HG02610 (cell line): ENCODE measurements around the gene DNAJB11.

Experiments
- ATAC-seq: cut with Tn5 transposase; IDR thresholded peaks from one replicate; pipeline ENCODE4 v1.9.1; 2021; ENCODE audit warnings: mild to moderate bottlenecking, moderate library complexity; ENCODE audit not compliant: unreplicated experiment

Gene DNAJB11

GRCh38 chr3:186594591-186595113, 24.1 kb downstream of the DNAJB11 start:
- no peak for ATAC-seq

GRCh38 chr3:186596568-186597287, 26.2 kb downstream of the DNAJB11 start:
- no peak for ATAC-seq

GRCh38 chr3:186598108-186598784, 27.7 kb downstream of the DNAJB11 start:
- no peak for ATAC-seq

- no peak for ATAC-seq
Observed at GRCh38 chr3:186598794-186599141, 28.2 kb downstream of the DNAJB11 start.

- ATAC-seq: no peak
Observed at GRCh38 chr3:186599142-186599784, 28.7 kb downstream of the DNAJB11 start.

- no peak for ATAC-seq
Observed at GRCh38 chr3:186599785-186600166, 29.3 kb downstream of the DNAJB11 start.

- no peak for ATAC-seq
Observed at GRCh38 chr3:186600896-186601295, 30.4 kb downstream of the DNAJB11 start.

- no peak for ATAC-seq
Observed at GRCh38 chr3:186603159-186603558, 32.6 kb downstream of the DNAJB11 start.

GRCh38 chr3:186605078-186605477, 34.6 kb downstream of the DNAJB11 start:
- no peak for ATAC-seq

GRCh38 chr3:186605561-186606545, 35.3 kb downstream of the DNAJB11 start:
- no peak for ATAC-seq

GRCh38 chr3:186608624-186609215, 38.2 kb downstream of the DNAJB11 start:
- no peak for ATAC-seq

- ATAC-seq: no peak
Observed at GRCh38 chr3:186609247-186609868, 38.8 kb downstream of the DNAJB11 start.

- ATAC-seq: no peak
Observed at GRCh38 chr3:186612065-186612464, 41.5 kb downstream of the DNAJB11 start.

- no peak for ATAC-seq
Observed at GRCh38 chr3:186612721-186613636, 42.5 kb downstream of the DNAJB11 start, which contains the start of gene AHSG. Gene AHSG, plus strand, starts transcription at chr3:186613060. Its CDS starts 82 bp downstream, at chr3:186613142.

- ATAC-seq: no peak
Observed at GRCh38 chr3:186613637-186614265, 43.2 kb downstream of the DNAJB11 start.

GRCh38 chr3:186614266-186614596, 43.7 kb downstream of the DNAJB11 start:
- ATAC-seq: no peak

GRCh38 chr3:186614597-186615483, 44.3 kb downstream of the DNAJB11 start:
- no peak for ATAC-seq

- ATAC-seq: no peak
Observed at GRCh38 chr3:186616299-186616617, 45.7 kb downstream of the DNAJB11 start.
